Activated T-cell treated with anti-CD3 and anti-CD28 coated beads, Interleukin-2, amount 50 U/mL, for 24 hours (primary cell): ENCODE results near the gene RABGAP1L.
"Not testable (repeated sequence)": the region's sequence is repeated elsewhere in the genome, so short reads cannot be mapped to it uniquely, and the experiment has no call there.

Experiments used
- DNase-seq: peaks from one replicate; pipeline ENCODE4 v3.0.0-alpha.2; 2020
- H3K27ac Mint-ChIP-seq: 2 replicates; pipeline ENCODE4 v1.8.0; 2020; ENCODE audit warnings: mild to moderate bottlenecking, mixed read lengths
- H3K27me3 Mint-ChIP-seq: 2 replicates; pipeline ENCODE4 v1.8.0; 2020; ENCODE audit warnings: mixed read lengths
- H3K36me3 Mint-ChIP-seq: 2 replicates; pipeline ENCODE4 v1.8.0; 2020; ENCODE audit warnings: low read depth, mixed read lengths
- H3K4me1 Mint-ChIP-seq: 2 replicates; pipeline ENCODE4 v1.8.0; 2020; ENCODE audit warnings: low read depth, mixed read lengths
- H3K4me3 Mint-ChIP-seq: 2 replicates; pipeline ENCODE4 v1.8.0; 2020; ENCODE audit warnings: mild to moderate bottlenecking, moderate library complexity, mixed read lengths
- H3K9me3 Mint-ChIP-seq: 2 replicates; pipeline ENCODE4 v1.8.0; 2020; ENCODE audit warnings: mixed read lengths

The RABGAP1L gene

GRCh38 chr1:174883409-174883808 lies 724.1 kb downstream of the RABGAP1L start:
- peaks cover 1% of the 10 kb centered on the region for H3K4me1 Mint-ChIP-seq
- DNase-seq = no peak
- no peak overlapping the region for H3K4me3 Mint-ChIP-seq
- H3K27ac Mint-ChIP-seq = no peak overlapping the region
- H3K9me3 Mint-ChIP-seq = no peaks in the 10 kb centered on the region
- no peaks in the 10 kb centered on the region for H3K27me3 Mint-ChIP-seq
- H3K36me3 Mint-ChIP-seq = no peaks in the 10 kb centered on the region

- H3K4me1 Mint-ChIP-seq = peaks cover 1% of the 10 kb centered on the region
- no peak overlapping the region for H3K4me3 Mint-ChIP-seq
- no peaks in the 10 kb centered on the region for H3K27me3 Mint-ChIP-seq
- no peak for DNase-seq
- no peaks in the 10 kb centered on the region for H3K36me3 Mint-ChIP-seq
- H3K27ac Mint-ChIP-seq = no peak overlapping the region
- H3K9me3 Mint-ChIP-seq = no peaks in the 10 kb centered on the region
These were observed 724.7 kb downstream of the RABGAP1L start for GRCh38 chr1:174884038-174884437.

- DNase-seq = no peak
- Mint-ChIP-seq H3K36me3 (no peaks in the 10 kb centered on the region), H3K4me3 (no peak overlapping the region), H3K9me3 (no peaks in the 10 kb centered on the region), H3K4me1 (peaks cover 1% of the 10 kb centered on the region), H3K27me3 (no peaks in the 10 kb centered on the region), H3K27ac (no peak overlapping the region)
These were observed 725.2 kb downstream of the RABGAP1L start for GRCh38 chr1:174884566-174884965.

GRCh38 chr1:174890024-174890423 lies 730.7 kb downstream of the RABGAP1L start:
- no peak for DNase-seq
- no peaks in the 10 kb centered on the region for H3K9me3 Mint-ChIP-seq

GRCh38 chr1:174892016-174892415 lies 732.7 kb downstream of the RABGAP1L start:
- H3K4me1 Mint-ChIP-seq = peaks cover 8% of the 10 kb centered on the region
- no peak for DNase-seq
- H3K9me3 Mint-ChIP-seq = no peaks in the 10 kb centered on the region
- H3K27me3 Mint-ChIP-seq = no peaks in the 10 kb centered on the region
- no peak overlapping the region for H3K4me3 Mint-ChIP-seq
- peaks cover 14% of the 10 kb centered on the region for H3K36me3 Mint-ChIP-seq
- no peak overlapping the region for H3K27ac Mint-ChIP-seq

More at GRCh38 chr1:174890024-174890423, 730.7 kb downstream of the RABGAP1L start:
- Mint-ChIP-seq H3K4me1 (peaks cover 8% of the 10 kb centered on the region), H3K4me3 (no peak overlapping the region), H3K27ac (no peak overlapping the region), H3K27me3 (no peaks in the 10 kb centered on the region), H3K36me3 (peaks cover 9% of the 10 kb centered on the region)

- H3K4me3 Mint-ChIP-seq = no peak overlapping the region
- H3K4me1 Mint-ChIP-seq = peaks cover 8% of the 10 kb centered on the region
- no peak for DNase-seq
- H3K27me3 Mint-ChIP-seq = no peaks in the 10 kb centered on the region
- peaks cover 21% of the 10 kb centered on the region for H3K36me3 Mint-ChIP-seq
- H3K27ac Mint-ChIP-seq = no peak overlapping the region
- no peaks in the 10 kb centered on the region for H3K9me3 Mint-ChIP-seq
These were observed 734.9 kb downstream of the RABGAP1L start for GRCh38 chr1:174894117-174894762.

- not testable (repeated sequence) for H3K4me3 Mint-ChIP-seq, H3K9me3 Mint-ChIP-seq, H3K4me1 Mint-ChIP-seq, H3K27ac Mint-ChIP-seq, H3K27me3 Mint-ChIP-seq, DNase-seq
- peaks cover 29% of the 10 kb centered on the region for H3K36me3 Mint-ChIP-seq
These were observed 736.3 kb downstream of the RABGAP1L start for GRCh38 chr1:174895610-174896009.

GRCh38 chr1:174898102-174898797 lies 738.9 kb downstream of the RABGAP1L start:
- H3K27me3 Mint-ChIP-seq = no peaks in the 10 kb centered on the region
- peaks cover 10% of the 10 kb centered on the region for H3K9me3 Mint-ChIP-seq
- no peak overlapping the region for H3K27ac Mint-ChIP-seq
- peaks cover 8% of the 10 kb centered on the region for H3K4me1 Mint-ChIP-seq
- no peak overlapping the region for H3K4me3 Mint-ChIP-seq
- DNase-seq = no peak
- peaks cover 44% of the 10 kb centered on the region for H3K36me3 Mint-ChIP-seq

- Mint-ChIP-seq H3K9me3 (peaks cover 15% of the 10 kb centered on the region), H3K4me3 (no peak overlapping the region), H3K27ac (no peak overlapping the region), H3K27me3 (no peaks in the 10 kb centered on the region), H3K36me3 (peaks cover 48% of the 10 kb centered on the region), H3K4me1 (no peaks in the 10 kb centered on the region)
- DNase-seq = no peak
These were observed 741.0 kb downstream of the RABGAP1L start for GRCh38 chr1:174900317-174900716.

- peaks cover 18% of the 10 kb centered on the region for H3K9me3 Mint-ChIP-seq
- H3K4me3 Mint-ChIP-seq = no peak overlapping the region
- H3K27me3 Mint-ChIP-seq = no peaks in the 10 kb centered on the region
- H3K27ac Mint-ChIP-seq = no peak overlapping the region
- no peak for DNase-seq
- H3K4me1 Mint-ChIP-seq = no peaks in the 10 kb centered on the region
- peaks cover 49% of the 10 kb centered on the region for H3K36me3 Mint-ChIP-seq
These were observed 743.3 kb downstream of the RABGAP1L start for GRCh38 chr1:174902531-174903099.

GRCh38 chr1:174911606-174912005 lies 752.3 kb downstream of the RABGAP1L start:
- Mint-ChIP-seq H3K36me3 (peaks cover 4% of the 10 kb centered on the region), H3K27ac (peak overlapping the region; percentile 86), H3K27me3 (no peaks in the 10 kb centered on the region)

GRCh38 chr1:174912264-174912663 lies 752.9 kb downstream of the RABGAP1L start:
- Mint-ChIP-seq H3K4me3 (no peak overlapping the region), H3K27me3 (no peaks in the 10 kb centered on the region), H3K36me3 (no peaks in the 10 kb centered on the region), H3K4me1 (peaks cover 56% of the 10 kb centered on the region), H3K27ac (peak overlapping the region; percentile 86), H3K9me3 (no peaks in the 10 kb centered on the region)
- peak; percentile 48 for DNase-seq

More at GRCh38 chr1:174911606-174912005, 752.3 kb downstream of the RABGAP1L start:
- no peak for DNase-seq
- Mint-ChIP-seq H3K4me3 (no peak overlapping the region), H3K4me1 (peaks cover 51% of the 10 kb centered on the region), H3K9me3 (peaks cover 3% of the 10 kb centered on the region)

GRCh38 chr1:174913225-174913903 lies 754.0 kb downstream of the RABGAP1L start:
- H3K27ac Mint-ChIP-seq = peak overlapping the region; percentile 61
- peaks cover 53% of the 10 kb centered on the region for H3K4me1 Mint-ChIP-seq

GRCh38 chr1:174914991-174915390 lies 755.7 kb downstream of the RABGAP1L start:
- H3K4me1 Mint-ChIP-seq = peaks cover 45% of the 10 kb centered on the region
- H3K9me3 Mint-ChIP-seq = peaks cover 1% of the 10 kb centered on the region
- no peak overlapping the region for H3K4me3 Mint-ChIP-seq
- H3K36me3 Mint-ChIP-seq = peaks cover 3% of the 10 kb centered on the region
- H3K27me3 Mint-ChIP-seq = no peaks in the 10 kb centered on the region
- no peak overlapping the region for H3K27ac Mint-ChIP-seq
- DNase-seq = no peak

More at GRCh38 chr1:174913225-174913903, 754.0 kb downstream of the RABGAP1L start:
- Mint-ChIP-seq H3K4me3 (no peak overlapping the region), H3K36me3 (no peaks in the 10 kb centered on the region), H3K27me3 (no peaks in the 10 kb centered on the region), H3K9me3 (no peaks in the 10 kb centered on the region)
- no peak for DNase-seq
